GM12878 (cell line): Measurements from ENCODE around the gene PTAFR.

Source experiments
- EP300 ChIP-seq, 2 experiments: fragments of 150-350 bp in 1 of 2; IDR thresholded peaks; 2 replicates each; pipeline ENCODE4 v1.6.1; 2011 to 2012; ENCODE audit warnings: low read depth in 2 of 2, low read length in 2 of 2, borderline replicate concordance in 1 of 2, improper control_type of control experiment in 1 of 2, inconsistent platforms in 1 of 2; ENCODE audit not compliant: control insufficient read depth in 1 of 2
- TAF1 ChIP-seq: IDR thresholded peaks from 2 replicates; pipeline ENCODE4 v1.6.1; 2011; ENCODE audit warnings: mild to moderate bottlenecking, low read depth, low read length, borderline replicate concordance

DNA sequence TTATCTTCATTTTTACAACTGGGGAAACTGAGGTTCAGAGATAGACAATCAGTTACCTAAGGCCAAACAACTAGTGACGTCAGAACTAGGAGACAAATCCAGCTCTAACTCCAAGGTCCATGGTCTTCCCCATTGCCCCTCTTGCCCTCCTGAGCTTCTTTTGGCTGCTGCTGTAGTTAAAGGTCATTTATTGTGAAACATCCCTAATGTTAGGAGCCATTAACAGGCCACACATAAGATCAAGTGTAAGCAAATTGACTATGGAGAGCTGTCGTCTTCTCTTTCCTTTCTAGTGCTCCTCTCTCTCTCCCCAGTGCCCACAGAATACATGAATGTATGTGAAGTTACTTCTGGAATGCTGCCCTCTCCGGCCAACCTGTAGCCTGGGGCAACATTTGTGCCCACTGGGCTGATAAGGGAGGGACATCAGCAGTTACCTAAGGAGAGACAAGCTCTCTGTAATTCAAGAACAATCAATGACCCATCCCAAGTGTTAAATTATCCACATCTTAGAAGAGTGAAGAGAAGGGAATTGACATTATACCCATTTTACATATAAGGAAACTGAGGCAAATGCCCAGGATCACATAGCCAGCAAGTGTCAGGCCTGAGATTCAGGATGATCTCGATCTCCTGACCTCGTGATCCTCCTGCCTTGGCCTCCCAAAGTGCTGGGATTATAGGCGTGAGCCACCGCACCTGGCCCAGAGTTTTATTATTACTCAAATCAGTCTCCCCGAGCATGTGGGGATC is 40.1 kb downstream of the PTAFR start:
- no peak for TF ChIP-seq TAF1
- TF ChIP-seq EP300 (IDR thresholded peaks at IDR 0.05; ENCODE audit: borderline replicate concordance in 1 of 2, control insufficient read depth in 1 of 2, low read depth in 2 of 2, low read length in 2 of 2): no peak
